Uterus (tissue), 2 donors: ENCODE data around the gene TIAM1.

Experiments
- POLR2A ChIP-seq, 2 donors: fragments of 450-650 bp; IDR thresholded peaks; one replicate each; pipeline ENCODE4 v1.6.1; 2016; ENCODE audit warnings: antibody characterized with exemption in 2 of 2, mild to moderate bottlenecking in 1 of 2, moderate library complexity in 1 of 2
- TF ChIP-seq, protein P1 (sequence below), 4 experiments: fragments of 200-600 bp in 2 of 4; fragments of 450-650 bp in 2 of 4; sonication (generic) in 2 of 4; IDR thresholded peaks; one replicate each; pipeline ENCODE4 v1.5.1; 2016 to 2019; ENCODE audit warnings: antibody characterized with exemption in 4 of 4, mild to moderate bottlenecking in 2 of 4, moderate library complexity in 1 of 4

DNA sequence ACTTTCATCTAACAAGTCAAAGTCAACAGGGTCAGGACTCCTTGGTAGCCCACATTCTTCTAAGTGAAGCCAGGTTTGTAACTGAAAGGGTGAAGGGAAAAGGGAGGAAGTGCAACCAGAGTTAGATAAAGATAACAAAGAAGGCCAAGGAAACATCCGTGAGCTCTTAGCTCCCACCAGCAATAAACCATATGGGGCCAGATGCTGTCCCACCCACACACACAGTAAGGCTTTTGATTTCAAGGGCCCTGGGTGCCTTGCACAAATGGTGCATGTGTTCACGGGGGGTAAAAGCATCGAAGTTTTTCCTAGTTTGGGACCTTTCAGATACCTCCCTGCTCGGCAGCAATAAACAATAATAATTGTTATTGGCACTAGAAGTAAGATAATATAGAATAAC is 5.1 kb upstream of the TIAM1 start:
- no peak for TF ChIP-seq POLR2A (IDR thresholded peaks at IDR 0.05)
- TF ChIP-seq, protein P1, sequence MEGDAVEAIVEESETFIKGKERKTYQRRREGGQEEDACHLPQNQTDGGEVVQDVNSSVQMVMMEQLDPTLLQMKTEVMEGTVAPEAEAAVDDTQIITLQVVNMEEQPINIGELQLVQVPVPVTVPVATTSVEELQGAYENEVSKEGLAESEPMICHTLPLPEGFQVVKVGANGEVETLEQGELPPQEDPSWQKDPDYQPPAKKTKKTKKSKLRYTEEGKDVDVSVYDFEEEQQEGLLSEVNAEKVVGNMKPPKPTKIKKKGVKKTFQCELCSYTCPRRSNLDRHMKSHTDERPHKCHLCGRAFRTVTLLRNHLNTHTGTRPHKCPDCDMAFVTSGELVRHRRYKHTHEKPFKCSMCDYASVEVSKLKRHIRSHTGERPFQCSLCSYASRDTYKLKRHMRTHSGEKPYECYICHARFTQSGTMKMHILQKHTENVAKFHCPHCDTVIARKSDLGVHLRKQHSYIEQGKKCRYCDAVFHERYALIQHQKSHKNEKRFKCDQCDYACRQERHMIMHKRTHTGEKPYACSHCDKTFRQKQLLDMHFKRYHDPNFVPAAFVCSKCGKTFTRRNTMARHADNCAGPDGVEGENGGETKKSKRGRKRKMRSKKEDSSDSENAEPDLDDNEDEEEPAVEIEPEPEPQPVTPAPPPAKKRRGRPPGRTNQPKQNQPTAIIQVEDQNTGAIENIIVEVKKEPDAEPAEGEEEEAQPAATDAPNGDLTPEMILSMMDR (IDR thresholded peaks at IDR 0.05) = no peak
